ENCODE data around the gene ZNF567.
A peak's percentile ranks its signal among the peaks of the same experiment; 100 is the strongest.
"Not testable (repeated sequence)": the region's sequence is repeated elsewhere in the genome, so short reads cannot be mapped to it uniquely, and the experiment has no call there.

Gene ZNF567

DNA sequence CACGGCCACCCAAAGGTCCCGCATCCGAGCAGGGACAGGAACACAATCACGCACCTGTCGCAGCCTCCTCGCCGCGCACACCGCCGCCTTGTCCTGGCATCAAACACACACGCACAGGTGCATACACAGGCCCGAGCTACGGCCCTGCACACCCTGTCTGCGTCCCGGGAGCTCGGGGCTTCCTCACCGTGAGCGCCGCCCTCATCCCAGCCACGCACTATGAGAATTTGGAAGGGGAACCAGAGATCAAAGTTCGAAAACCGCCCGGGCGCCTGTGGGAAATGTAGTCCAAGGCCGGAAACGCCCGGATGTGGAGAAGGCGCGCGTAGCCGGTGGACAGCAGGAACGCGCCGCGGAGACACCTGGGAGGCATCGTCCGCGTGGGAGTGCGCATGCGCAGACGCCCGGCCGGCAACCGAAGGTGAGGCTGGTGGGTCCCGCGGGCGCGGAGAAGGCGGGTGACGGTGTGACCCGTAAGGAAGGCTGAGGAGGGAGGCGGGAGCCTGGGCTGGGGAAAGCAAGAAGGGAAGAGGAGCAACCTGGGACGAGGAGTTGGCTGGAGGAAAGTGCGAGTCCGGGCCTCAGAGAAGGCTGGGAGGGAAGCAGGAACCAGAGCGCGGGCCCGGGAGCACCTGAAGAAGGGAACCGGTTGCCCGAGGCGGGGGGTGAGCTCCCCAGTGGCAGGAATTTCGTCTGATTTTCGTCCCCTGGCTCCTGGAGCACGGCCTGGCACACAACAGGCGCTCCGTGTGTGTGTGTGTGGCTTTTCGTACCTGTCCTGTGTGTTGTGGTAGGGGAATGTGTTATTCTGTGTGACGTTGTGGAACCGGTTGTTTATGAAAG is at the start of gene ZNF567:
ZNF567 (plus strand) TSS at position 399 of the 843 bp plus-strand sequence. CDS start 7,256 bp downstream, outside the sequence.
- peak; percentile 91 for DNase-seq

DNA sequence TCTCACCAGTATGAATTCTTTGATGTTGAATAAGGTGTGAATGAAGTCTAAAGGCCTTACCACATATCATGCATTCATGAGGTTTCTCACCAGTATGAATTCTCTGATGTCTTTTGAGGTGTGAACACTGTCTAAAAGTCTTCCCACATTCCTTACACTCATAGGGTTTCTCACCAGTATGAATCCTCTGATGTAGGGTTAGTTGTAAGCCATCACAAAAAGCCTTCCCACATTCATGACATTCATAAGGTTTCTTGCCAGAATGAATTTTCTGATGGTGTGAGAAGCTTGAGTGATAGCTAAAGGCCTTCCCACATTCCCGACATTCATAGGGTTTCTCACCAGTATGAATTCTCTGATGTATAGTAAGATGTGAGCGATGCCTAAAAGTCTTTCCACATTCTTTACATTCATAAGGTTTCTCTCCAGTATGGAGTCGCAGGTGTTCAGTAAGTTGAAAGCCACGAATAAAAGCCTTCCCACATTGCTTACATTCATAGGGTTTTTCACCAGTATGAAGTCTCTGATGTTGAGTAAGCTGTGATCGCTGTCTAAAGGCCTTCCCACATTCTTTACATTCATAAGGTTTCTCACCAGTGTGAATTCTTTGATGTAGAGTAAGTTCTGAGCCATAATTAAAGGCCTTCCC is 48.4 kb upstream of the ZNF567 start:
- no peak for DNase-seq

DNA sequence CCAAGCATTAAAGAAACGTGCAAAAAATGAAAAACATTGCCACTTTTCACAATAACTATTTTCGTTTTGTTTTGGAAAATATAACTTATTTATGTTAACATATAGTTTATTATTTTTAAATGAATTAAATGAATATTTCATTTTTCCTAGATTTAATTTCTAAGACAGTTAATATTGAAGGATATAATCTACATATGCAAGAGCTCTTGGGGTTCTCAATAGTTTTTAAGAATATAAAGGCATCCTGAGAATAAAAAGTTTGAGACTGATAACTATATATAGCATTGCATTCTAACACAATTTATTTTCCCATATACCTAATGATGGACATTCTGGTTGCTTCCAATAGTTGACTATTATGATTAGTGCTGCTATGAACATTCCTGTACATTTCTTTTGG is 40.7 kb upstream of the ZNF567 start:
- no peak for DNase-seq

DNA sequence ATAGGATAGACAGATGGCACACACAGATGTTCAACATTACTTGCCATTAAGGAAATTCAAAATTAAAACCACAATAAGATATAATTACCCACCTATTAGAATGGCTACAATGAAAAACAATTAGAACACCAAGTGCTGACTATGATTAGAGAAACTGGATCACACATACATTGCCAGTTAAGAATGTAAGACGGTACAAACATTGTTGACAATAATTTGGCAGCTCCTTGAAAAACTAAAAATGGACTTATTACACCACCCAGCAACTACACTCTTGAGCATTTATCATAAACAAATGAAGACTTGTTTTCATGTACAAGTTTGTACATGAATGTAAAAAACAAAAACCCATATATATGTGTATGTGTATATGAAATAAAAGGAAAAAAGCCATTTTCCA is 34.5 kb upstream of the ZNF567 start:
- no peak for DNase-seq

DNA sequence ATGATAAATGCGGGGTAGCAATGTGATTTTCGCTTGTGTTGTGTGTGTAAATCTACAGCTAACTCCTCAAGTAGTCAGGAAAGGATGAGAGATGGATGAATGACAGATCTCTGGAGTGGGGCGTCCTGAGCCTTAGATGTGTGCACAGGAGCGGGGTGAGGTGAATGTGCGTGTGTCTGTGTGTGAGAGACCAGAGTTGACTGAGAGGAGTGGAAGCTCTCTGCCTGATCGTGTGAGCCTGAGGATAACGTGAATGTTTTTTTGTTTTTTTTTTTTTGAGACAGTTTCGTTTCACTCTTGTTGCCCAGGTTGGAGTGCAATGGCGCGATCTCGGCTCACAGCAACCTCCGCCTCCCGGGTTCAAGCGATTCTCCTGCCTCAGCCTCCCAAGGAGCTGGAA is 21.6 kb upstream of the ZNF567 start:
- no peak for DNase-seq

DNA sequence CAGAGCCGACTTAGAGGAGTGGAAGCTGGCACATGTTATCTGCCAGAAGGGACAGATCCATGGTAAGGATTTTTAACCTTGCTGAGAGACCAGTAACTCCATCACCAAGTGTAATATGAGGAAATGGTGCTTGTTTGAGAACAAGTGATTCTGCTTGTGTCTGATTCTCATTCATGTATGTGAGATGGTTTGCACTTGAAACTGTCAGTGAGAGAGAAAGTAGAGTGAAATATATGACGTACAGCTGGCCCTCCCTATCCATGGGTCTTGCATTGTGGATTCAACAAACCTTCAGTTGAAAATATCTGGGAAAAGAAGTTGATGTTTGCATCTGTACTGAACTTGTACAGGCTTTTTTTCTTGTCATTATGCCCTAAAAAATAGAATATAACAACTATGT is 18.8 kb upstream of the ZNF567 start:
- no peak for DNase-seq

DNA sequence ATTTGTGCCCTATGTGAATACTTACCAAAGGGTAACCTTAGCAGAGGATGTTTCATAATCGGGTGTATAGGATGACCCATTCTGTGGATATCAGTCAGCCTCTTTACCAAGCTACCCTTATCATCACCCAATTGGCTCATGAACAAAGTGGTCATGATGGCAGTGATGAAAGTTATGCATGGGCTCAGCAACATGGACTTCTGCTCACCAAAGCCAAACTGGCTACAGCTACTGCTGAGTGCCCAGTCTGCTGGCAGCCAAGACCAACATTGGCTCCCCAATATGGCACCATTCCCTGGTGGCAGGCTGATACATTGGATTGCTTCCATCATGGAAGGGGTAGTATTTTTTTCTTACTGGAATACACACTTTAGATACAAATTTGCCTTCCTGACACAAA is 15.0 kb upstream of the ZNF567 start:
- DNase-seq, result no peak

DNA sequence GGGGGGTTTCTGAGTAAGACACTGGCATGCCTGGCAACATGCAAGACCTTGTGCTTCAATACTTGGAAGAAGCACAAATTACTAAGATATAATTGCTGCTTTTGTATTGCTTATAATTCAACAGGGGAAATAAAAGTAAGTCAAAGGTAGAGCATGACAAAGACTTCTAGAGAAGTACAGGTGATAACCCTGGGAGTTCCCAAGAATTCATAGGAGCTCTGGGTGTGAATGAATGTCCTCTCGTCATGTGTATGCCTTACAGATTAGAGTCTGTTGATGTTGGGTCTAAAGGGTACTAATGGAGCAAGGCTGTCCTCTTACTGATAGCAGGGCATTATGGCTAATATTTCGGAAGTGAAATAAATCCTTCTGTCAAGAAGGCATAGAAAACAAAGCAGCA is 13.2 kb upstream of the ZNF567 start:
- DNase-seq, result no peak

DNA sequence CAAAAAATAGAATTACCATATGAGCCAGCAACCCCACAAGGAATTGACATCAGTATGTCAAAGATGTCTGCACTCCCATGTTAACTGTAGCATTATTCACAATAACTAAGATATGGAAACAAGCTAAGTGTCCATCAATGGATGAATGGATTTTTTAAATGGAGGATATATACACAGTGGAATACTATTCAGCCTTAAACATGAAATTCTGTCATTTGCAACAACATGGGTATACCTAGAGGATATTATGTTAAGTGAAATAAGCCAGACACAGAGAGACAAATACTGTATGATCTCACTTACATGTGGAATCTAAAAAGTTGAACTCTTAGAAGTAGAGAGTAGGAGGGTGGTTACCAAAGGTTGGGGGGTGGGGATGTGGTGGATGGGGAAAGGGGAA is 8.0 kb upstream of the ZNF567 start:
- DNase-seq, result no peak

DNA sequence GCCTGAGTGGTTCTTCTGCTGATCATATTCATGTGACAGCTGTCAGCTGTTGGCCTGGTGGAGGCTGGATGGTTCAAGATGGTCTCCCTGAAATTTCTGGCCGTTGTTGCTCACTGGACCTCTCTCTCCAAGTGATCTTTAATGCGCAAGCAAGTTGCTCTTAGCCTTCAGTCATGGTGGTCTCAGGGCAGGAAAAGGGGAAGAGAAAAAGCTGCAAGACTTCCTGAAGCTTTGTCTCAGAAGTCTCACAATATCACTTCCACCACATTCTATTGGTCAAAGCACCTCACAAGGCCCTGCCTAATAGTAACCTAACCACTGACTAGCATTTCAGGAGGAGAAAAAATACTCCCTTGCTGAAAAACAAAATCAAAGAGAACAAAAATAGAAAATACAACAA is 1.6 kb upstream of the ZNF567 start:
- no peak for DNase-seq

DNA sequence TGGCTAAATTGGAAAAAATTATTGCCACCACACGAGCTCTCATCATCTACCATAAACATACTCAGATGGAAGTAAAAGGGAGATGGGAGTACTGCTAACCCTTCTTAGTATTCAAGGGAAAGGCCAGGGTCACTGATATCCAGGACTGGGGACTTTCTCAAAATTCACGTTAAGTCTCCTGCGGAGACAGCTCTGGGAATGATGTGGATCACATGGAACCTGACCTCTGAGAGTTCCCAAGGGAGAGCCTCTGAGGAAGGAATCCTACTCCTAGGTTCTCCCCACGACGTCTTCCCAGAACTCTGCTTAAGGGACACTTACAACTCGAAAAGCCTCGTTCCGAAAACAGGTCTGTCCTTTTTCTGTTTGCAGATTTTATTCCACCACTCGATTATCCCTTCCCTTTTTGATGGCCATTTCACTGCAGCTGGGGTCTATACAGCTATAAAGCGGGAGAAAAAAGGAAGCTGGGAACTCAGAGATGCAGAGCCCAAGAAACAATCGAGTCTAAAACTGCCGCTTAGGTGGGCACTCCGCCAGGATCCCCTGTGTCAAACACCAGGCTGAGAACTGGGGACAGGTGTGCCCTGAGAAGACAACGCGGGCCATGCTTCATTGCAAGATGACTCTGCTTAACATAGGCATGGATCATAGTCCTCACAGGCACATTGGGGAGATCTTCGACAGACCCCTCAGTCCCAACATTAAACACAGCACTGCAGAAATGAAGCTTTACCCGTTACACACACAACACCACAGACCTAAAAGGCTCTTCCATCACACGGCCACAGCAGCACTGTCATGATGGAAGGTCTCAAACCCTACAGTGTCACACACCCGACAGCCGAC is 823 bp upstream of the ZNF567 start:
- DNase-seq, result peak; percentile 44

DNA sequence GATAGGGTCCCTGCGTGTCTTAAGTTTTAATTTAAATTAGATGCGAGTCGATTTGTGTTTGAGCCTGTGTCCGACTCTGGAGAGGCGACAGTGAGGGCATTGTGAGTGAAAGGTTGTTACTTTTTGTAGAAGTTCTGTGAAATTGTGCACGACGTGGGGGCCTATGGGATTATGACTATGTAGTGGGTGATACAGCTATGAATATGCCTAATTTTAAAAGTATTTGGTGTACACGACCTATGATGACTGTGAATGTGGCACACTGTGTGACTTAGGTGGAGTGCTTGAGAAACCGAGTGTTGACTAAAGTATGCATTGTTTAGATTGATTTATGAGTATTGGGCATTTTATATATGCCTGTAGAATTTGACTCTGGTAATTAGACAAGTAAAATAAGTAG is 646 bp downstream of the ZNF567 start:
- no peak for DNase-seq

DNA sequence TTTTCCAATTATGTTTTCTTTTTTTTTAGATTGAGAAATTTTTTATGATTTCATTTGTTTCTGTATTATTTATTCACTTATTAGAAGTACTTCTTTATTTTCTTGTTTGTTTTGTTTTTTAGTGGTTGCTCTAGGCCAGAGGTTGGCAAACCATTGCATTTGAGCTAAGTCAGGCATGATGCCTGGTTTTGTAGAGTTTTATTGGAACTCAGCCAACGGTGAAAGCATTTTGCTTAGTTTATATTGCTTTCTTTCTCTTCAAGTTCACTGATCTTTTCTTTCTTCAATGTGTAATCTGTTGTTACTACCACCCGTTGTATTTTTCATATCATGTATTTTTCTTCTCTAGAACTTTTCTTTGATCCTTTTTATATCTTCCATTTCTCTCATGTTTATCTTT is 19.7 kb downstream of the ZNF567 start:
- DNase-seq, result no peak

DNA sequence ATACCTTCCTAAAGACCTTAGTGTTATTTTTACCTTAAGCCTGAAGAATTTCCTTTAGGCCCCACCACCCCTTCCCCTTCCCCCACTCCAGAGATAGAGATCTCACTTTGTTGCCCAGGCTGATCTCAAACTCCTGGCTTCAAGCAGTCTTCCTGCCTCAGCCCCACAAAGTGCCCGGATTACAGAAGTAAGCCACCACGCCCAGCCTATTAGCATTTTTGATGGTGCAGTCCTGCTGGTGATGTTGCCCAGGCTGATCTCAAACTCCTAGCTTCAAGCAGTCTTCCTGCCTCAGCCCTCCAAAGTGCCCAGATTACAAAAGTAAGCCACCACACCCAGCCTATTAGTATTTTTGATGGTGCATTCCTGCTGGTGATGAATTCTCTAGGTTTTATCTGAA is 22.0 kb downstream of the ZNF567 start:
- no peak for DNase-seq

DNA sequence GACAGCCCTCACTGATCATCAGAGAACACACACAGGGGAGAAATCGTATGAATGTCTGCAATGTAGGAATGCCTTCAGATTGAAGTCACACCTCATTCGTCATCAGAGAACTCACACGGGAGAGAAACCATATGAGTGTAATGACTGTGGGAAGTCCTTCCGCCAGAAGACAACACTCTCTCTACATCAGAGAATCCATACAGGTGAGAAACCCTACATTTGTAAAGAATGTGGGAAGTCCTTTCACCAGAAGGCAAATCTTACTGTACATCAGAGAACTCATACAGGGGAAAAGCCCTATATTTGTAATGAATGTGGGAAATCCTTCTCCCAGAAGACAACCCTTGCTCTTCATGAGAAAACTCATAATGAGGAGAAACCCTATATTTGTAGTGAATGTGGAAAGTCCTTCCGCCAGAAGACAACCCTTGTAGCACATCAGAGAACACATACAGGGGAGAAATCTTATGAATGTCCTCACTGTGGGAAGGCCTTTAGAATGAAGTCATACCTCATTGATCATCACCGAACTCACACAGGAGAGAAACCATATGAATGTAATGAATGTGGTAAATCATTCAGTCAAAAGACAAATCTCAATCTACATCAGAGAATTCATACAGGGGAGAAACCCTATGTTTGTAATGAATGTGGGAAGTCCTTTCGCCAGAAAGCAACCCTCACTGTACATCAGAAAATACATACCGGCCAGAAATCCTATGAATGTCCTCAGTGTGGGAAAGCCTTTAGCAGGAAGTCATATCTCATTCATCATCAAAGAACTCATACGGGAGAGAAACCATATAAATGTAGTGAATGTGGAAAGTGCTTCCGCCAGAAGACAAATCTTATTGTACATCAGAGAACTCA is 32.5 kb downstream of the ZNF567 start:
- DNase-seq, result no peak

DNA sequence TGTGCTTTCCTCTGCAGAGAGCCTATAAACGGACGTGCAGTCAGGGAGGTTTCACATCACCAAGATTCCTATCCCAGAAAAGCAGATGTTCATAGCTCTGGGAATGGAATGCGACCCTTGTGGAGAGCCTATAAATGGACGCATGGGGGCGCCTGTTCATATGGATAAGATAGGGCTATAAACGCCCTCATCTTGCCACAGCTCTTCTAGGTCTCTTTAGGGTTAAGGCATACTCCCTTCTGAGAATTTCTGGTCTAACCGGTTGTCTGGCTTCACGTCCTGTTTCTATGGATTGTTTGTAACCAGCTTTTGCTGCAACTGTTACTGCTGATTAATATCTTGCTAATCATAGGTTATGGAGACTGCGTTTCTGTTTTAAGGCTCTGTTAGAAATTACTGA is 48.8 kb downstream of the ZNF567 start:
- DNase-seq, result not testable (repeated sequence)

DNA sequence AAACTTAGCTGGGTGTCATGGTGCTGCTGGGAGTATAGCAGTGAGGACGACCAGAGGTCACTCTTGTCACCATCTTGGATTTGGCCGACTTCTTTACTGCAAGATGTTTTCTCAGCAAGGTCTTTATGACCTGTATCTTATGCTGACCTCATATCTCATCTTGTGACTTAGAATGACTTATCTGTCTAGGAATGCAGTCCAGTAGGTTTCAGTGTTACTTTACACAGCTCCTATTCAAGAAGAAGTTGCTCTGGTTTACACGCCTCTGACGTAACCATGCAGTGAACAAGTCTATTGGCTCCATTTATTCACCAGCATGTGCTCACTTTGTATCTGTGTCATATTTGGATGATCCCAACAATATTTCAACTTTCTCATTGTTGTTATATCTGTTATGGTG is 58.5 kb downstream of the ZNF567 start:
- no peak for DNase-seq

DNA sequence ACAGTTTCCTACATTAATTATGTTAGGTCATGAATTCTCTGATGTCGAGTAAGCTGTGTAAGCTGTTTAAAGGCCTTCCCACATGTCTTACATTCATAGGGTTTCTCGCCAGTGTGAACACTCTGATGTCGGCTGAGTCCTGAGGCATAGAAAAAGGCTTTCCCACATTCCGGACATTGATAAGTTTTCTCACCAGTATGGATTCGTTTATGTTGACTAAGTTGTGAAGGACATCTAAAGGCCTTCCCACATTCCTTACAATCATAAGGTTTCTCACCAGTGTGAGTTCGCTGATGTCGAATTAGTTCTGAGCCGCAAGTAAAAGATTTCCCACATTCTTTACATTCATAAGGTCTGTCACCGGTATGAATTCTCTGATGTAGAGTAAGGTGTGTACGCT is 60.3 kb downstream of the ZNF567 start:
- no peak for DNase-seq

DNA sequence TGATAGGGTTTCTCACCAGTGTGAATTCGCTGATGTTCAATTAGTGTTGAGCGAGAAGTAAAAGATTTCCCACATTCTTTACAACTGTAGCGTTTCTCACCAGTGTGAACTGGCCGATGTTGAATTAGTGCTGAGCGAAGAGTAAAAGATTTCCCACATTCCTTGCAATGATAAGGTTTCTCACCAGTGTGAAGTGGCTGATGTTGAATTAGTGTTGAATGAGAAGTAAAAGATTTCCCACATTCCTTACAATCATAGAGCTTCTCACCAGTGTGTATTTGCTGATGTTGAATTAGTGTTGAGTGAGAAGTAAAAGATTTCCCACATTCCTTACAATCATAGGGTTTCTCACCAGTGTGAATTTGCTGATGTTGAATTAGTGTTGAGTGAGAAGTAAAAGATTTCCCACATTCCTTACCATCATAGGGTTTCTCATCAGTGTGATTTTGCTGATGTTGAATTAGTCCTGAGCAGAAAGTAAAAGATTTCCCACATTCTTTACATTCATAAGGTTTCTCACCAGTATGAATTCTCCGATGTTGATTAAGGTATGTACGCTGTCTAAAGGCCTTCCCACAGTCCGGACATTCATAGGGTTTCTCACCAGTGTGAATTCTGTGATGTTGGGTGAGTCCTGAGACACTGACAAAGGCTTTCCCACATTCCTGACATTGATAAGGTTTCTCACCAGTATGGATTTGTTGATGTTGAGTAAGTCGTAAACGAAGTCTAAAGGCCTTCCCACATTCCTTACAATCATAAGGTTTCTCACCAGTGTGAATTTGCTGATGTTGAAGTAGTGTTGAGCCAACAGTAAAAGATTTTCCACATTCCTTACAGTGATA is 61.2 kb downstream of the ZNF567 start:
- no peak for DNase-seq

DNA sequence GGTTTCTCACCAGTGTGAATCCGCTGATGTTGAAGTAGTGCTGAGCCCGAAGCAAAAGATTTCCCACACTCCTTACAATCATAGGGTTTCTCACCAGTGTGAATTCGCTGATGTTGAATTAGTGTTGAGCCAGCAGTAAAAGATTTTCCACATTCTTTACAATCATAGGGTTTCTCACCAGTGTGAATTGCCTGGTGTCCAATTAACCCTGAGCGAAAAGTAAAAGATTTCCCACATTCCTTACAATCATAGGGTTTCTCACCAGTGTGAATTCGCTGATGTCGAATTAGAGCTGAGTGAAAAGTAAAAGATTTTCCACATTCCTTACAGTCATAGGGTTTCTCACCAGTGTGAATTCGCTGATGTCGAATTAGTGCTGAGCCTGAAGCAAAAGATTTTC is 62.2 kb downstream of the ZNF567 start:
- DNase-seq, result not testable (repeated sequence)

DNA sequence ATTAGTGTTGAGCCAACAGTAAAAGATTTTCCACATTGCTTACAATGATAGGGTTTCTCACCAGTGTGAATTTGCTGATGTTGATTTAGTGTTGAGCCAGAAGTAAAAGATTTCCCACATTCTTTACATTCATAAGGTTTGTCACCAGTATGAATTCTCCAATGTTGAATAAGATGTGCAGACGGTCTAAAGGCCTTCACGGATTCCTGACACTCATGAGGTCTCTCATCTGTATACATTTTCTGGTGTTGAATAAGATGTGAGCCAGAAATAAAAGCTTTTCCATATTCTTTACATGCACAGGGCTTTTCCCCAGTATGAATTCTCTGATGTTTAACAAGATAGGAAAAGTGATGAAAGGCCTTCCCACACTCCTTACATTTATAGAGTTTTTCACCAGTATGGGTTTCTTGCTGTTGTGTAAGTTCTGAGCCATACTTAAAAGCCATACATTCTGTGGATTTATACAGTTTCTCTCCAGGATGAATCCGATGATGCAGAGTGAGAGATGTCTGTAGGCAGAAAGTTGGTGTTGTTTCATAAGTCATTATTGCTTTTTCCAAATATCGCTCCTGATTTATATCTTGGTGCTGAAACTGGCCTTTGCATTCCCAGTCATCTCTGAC is 62.8 kb downstream of the ZNF567 start:
- DNase-seq, result no peak
